KG1 (cell line): ENCODE measurements around the gene SP140.
A peak's percentile ranks its signal among the peaks of the same experiment; 100 is the strongest.
"Not testable (repeated sequence)": the region's sequence is repeated elsewhere in the genome, so short reads cannot be mapped to it uniquely, and the experiment has no call there.

Experiments used
- DNase-seq: peaks from one replicate; lab custom pipeline; 2025; lab: John Stamatoyannopoulos, UW

Gene SP140

GRCh38 chr2:230225486-230225885 is at the start of gene SP140:
TSS of gene SP140 (plus strand) at chr2:230225736. CDS start at chr2:230225845, 109 bp downstream.
- DNase-seq, result no peak

- no peak for DNase-seq
These were observed 48.5 kb upstream of the SP140 start for GRCh38 chr2:230176996-230177395.

DNA sequence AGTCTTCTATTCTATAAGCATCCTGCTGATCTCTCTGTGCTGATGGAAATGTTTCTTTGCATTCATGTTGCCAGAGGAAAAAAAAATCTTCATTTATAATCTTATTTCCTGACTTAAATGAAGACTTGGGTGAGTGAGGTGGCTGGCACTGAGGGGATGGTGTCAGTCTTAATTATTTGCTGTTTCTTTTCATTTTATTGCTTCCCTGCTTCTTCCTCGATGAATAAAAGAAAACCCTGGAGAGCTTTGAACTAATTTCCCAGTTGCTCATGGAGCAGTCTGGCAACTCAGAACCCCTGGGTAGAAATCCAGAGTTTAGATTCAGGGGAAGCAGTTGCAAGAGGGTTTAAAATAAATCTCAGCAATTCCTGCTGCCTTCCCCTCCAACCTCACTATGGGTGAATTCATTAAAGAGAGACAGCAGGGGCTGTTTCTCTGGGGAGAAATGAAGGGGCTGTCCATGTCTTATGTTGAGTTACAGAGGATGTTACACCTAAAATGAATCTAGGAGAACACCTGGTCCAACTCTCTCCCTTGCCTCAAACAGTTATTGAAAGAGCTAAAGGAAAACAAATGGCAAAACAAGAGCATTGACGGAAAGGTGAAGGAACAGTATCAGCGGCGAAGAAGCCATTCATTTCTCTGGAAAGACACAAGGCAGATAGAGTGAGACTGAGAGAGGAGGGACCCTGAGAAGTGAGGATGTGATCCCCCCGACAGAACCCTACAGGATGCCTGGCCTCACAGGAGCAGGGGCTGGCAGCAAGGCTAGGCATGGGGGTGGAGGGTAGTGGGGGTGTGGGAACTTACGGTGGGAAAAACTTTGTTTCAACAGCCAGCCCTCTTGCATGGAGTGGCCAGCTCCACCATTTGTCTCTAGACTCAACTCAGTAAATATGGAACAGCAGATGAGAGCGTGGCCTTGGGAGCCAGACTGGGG is 46.7 kb upstream of the SP140 start:
- no peak for DNase-seq

DNA sequence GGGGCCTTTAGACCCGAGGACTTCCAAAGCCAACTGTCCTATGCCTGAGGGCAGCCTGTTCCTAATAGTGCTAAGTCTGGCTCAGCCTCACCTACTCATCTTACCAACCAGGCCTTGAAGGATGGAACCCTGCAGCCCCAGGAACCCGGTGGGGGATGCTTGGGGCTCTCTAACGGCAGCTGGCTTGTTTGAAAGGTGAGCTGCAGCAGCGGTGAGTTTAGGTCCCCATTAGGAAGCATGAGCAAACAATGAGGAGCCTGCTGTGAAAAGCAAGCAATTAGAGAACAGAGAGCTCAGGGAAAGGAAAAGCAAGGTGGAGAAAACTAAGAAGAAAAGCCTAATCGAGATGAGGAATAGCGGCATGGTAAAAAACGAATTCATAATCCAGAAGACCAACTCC is 45.6 kb upstream of the SP140 start:
- DNase-seq, result no peak

GRCh38 chr2:230181195-230181594 is 44.3 kb upstream of the SP140 start:
- no peak for DNase-seq

DNA sequence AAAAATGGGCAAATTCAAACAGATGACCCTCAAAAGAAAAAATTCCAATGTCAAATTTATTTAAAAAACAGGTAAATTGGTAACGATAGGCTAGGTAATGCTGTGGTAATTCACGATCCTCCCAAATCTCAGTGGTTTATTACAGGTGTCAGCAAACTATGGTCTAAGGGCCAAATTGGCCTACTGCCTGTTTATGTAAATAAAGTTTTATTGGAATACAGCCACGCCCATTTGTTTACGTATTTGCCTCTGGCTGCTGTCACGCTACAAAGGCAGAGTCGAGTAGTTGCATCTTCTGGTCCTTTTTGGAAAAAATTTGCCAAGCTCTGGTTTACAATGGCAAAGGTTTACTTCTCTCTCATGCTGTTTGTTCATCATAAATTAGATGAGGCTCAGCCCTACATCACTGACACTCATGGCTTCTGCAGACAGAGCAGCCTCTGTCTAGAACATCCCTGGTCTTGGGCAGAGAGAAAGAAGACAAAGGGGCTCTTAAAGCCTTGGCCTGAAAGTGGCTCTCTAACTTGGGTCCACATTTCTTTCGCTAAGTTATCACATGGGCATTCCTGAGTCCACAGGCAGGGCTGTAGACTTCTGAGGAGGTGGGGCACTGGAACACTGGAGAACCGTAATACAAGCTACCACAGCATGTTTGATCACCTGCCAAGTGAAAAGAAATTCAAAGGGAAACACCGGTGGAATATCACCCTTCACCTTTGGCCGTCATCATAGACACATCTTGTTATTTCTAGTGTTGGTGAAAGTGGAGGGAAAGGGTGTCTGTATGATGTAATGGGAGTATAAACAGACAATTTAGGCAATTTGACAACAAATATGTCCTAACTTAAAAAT is 40.6 kb upstream of the SP140 start:
- DNase-seq, result no peak

DNA sequence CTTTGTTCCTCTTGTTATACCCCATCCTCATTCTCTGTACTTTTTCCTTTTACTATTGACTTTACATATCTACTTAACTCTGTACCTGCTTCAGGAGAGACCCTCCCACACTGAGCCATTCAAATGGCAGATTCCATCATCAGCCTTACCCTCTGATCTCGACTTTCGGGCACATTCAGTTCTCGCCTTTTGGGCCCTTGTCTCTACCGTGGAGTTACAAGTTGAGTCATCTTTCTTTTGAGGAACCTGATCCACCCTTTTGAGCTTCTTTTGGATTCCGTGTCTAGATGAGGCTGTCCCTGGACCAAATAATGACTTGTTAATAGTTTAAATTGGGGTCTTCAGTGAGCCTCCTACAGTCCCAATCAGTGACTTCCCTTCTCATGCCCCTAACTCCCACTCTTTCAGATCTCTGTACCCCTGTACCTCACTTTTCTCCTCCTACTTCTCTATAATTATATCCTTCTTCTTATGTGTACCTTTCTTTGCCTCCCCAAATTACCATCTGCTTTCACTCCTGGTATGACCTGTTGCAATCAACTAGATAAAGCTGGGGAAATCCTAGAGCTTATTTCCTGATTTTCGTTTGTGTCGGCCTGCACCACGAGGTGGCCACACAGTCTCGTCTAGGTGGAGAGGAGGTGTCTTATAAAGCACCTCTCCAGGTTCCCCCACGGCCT is 23.0 kb upstream of the SP140 start:
- no peak for DNase-seq

DNA sequence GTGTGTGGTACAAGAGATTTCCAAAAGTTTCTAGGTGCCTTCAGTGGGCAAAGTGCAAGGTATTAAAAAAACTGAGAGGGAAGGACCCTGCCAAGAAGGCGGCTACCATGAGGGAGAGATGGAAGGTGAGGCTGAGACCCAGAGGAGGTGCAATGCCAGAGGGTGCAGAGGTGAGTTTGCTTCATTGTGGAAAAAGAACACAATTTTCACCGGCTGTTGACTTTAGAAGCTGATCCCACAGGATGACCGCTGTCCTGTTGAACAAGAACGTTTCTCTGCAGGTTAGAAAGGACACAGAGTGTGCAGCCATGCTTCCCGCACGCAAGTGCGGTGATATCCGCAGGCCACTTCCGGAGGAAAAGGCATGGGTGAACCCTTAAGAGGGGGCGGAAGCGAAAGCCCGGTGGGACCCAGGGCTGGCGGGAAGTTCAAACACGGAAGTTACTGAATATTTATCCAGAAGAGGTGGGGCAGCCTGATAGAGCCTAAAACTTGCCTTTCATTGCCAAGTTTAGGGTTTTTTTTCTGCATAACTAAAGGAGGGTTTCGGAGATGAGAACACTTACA is 22.3 kb upstream of the SP140 start:
- DNase-seq, result no peak

GRCh38 chr2:230205034-230205433 is 20.5 kb upstream of the SP140 start:
- DNase-seq, result no peak

DNA sequence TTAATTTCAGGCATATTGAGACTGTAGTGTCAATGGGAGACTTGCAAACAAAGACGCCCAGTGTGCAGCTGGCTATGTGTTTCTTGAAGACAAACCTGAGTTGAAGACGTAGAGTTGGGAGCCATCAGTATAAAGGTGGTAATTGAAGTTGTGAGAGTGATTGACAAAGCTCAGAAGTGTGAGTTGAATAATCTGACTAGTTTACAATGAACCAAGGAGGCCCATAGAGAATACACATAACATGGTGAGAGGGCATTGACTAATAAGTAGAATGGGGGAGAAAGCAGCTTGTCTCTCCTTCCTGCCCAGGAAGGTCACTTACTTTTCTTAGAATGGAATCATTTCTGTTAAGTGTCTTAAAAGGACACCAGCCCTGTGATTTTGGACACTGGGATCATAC is 19.8 kb upstream of the SP140 start:
- no peak for DNase-seq

DNA sequence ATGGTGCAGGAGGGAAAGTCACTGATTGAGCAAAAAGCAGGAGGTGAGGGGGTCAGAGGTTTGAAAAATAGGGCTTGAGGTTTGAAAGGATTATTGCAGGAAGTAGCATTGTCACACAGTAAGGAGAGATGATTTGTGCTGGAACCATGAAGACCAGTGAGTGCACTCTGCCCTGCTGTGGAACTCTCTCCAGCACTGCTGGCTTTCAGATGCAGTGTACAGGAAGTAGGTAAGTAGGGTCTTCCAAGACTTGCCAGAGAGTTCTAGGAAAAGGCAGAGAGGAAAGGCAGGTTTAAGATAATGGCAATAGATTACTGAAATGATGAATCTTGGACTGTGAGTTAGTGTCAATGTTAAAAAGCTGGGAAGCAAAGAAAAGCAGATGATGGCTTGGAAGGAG is 17.0 kb upstream of the SP140 start:
- no peak for DNase-seq

GRCh38 chr2:230209422-230210051 is 16.0 kb upstream of the SP140 start:
- no peak for DNase-seq

DNA sequence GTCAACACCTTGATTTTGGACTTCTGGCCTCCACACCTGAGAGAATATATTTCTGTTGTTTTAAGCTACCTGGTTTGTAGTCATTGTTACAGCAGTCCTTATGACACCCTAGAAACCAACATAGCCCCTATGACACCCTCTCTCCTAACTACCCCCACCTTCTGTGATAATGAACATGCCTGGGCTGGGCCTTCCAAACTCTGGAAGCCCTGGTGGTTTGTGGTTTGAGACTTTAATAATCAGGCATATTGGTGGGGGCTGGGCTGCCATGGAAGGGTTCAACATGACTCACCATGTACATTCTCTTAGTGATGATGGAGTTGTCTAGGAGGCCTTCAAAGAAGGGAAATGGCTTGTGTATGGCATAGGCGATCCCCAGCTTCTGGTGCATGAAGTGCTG is 9.0 kb upstream of the SP140 start:
- no peak for DNase-seq

DNA sequence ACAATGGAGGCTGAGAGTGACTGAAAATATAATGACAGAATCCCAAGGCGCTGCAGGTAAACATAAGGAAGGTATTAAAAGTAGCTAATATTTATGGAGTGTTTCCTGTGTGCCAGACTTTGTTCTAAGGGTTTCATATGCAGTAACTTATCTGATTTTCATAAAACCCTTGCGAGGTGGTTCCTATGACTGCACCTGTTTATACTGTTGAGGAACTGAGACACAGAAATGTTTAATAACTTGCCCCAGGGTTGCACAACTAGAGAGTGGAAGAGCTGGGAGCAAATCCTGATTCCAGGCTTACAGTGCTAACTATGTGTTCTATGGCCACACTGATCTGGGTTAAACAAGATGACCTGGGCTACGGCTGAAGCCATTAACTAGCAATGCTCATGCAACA is 8.1 kb upstream of the SP140 start:
- no peak for DNase-seq

DNA sequence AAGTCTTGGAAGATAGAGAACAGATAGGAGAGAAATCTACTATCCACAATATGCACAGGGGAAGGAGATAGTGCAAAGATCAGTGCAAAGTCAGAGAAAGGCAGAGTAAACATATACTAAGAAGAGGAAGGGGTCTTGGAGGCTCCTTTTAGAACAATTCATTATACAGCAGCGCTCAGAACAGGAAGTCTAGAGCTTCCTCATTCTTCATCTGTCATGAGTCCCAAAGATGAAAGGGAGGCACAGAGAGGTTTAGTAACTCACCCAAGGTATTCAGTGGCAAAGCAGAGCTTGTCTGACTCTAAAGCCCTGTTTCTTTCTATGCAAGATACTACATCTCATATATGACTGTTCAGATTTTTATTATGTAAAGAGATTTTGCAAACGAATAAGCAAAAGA is 7.1 kb upstream of the SP140 start:
- no peak for DNase-seq

DNA sequence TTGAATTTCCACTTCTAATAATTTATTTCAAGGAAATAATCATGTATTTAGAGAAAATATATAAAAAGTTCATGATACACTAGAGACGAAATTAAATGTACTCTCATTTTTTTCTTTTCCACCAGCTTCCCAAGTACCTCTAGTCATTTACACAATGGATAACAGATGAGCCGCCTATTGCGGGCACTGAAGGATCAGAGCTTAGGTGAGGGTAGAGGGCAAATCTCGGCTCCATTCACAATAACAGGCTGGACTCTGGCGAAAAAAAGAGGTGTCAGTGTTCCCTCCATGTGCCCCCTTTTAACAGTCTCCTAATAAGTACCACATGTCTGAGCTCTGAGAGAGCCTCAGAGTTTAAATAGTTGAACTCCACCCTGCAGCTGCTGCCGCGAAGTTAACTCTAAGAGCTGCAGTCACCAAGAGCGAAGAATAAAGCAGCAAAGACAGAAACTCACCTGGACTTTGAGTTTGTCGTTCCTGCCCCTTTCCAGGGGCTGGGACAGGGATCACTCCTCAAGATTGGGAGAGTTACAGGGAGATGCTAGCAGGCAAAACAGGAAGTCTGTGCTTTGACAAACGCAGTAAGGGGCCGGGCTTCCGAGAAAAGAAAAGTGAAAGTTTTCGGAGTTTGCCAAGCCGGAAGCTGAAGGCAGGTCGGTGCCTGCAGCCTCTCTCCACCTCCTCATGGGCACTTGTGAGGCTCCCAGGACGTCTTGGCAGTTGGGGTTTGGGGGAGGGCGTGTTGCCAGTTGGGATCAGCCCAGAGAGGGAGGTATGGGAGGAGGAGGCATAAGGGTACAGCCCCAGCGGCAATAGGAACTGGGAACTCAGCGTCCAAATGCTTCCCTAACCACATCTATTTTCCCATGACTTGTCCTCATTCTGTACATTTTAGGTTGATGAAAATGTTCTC is 5.9 kb upstream of the SP140 start, which contains the start of gene SP110:
SP110 (minus strand) TSS at position 566 of the 913 bp plus-strand sequence. CDS start 3,057 bp downstream, outside the sequence.
- DNase-seq, result peak; percentile 75

GRCh38 chr2:230220347-230220969 is 5.1 kb upstream of the SP140 start:
- DNase-seq, result no peak

GRCh38 chr2:230221493-230221892 is 4.0 kb upstream of the SP140 start:
- DNase-seq, result no peak

- not testable (repeated sequence) for DNase-seq
These were observed 2.7 kb upstream of the SP140 start for GRCh38 chr2:230222829-230223228.

- DNase-seq, result no peak
These were observed 1.1 kb upstream of the SP140 start for GRCh38 chr2:230224458-230224857.
